Endometrial microvascular endothelial cells (primary cell): ENCODE measurements around the gene RARB. TPM values are rescaled to one million over a fixed set of nuclear protein-coding genes. Genes with fewer than 3 reads are reported as not detected.

Experiments used
- in situ Hi-C: cut with HindIII; loops from 2 replicates; pipeline ENCODE4 v1.10.0; 2017; ENCODE audit warnings: low sequenced_read_pairs, low pct_unique_long_range_greater_than_20kb; ENCODE audit errors: inconsistent ontology term
- total RNA-seq: library from RNA; depleted of rRNA; stranded (reverse); fragments of >200 nt; gene quantifications from one replicate; pipeline ENCODE4 v1.2.3, GENCODE V29; 2015; ENCODE audit errors: inconsistent ontology term

The RARB gene
- total RNA-seq, 1 donor from 2014 or later: 23.7 TPM

GRCh38 chr3:25438791-25439555 lies 10.9 kb downstream of the RARB start:
- in situ Hi-C loops: loop anchor here (10.0 to 25.0 kb wide), 2 partner anchors 46 to 148 kb away; no protein-coding TSS in a partner anchor

DNA sequence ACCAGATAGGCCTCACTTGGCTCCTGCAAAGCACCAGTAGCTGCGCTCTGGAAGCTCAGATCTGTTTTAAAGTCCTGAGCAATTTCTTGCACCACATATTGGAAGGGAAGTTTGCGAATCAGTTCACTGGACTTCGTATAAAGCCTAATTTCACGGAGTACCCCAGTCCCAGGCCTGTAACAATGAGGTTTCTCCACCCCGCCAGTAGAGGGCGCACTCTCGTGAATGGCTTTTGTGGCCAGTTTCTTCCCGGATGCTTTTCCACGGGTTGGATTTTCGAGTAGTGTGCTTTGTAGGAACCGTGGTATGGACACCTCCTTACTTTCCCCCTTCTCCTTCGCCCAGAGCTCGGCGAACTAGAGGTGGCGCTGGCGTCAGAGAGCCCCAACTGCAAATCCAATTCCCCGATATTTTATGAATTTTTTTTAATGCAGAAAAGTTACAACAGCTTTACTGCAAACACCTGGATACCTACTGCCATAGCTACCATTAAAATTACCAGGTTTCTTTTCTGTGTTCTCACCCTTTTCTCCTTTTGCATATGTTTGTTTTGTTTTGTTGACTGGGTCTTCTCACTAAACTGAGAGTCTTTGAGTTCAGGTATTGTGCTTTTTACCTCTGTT lies 13.3 kb downstream of the RARB start:
- in situ Hi-C loops: loop anchor here (25.0 kb wide), 1 partner anchor 146 kb away; no protein-coding TSS in a partner anchor

DNA sequence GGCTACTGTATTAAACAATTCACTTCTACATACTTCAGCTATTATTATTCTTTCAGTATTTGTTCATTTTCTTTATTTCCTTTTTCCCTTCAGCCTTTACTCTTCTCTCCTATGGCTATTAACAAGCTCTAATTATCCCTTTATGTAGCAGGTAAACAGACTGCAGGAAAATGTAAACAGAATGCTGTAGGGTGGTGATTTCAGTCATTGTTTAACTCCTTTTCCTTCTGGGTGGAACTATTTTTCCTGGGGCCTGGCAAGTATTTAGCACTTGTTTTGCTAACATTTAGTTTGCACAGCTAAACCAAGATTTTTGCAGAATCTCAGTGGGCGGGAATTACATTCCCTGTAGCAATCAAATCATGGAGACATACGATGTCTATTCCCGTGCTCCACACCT lies 14.4 kb downstream of the RARB start:
- in situ Hi-C loops: loop anchor here (25.0 kb wide), 1 partner anchor 145 kb away; no protein-coding TSS in a partner anchor

DNA sequence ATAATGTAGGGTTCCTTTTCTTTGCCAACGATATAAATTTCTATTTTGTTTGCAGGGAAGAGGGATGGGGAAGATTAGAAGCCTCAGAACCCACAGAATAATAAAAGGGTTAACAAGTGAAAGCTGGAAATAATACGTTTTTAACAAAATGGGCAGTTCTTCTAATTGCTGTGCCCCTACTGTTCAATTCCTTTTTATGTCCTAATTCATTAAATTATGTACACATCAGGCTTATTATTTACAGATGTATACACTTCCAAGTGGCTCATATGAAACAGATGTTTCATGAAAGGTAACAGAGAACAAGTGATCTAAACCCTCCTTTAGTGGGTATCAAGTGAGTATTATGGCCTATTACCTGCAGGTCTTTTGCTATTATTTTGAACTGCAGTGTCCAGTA lies 16.2 kb downstream of the RARB start:
- in situ Hi-C loops: loop anchor here (25.0 kb wide), 1 partner anchor 143 kb away; no protein-coding TSS in a partner anchor

- in situ Hi-C loops: loop anchor here (25.0 kb wide), 1 partner anchor 142 kb away; no protein-coding TSS in a partner anchor
These were observed 17.7 kb downstream of the RARB start for GRCh38 chr3:25445731-25446130.

GRCh38 chr3:25447285-25447684 lies 19.2 kb downstream of the RARB start:
- in situ Hi-C loops: loop anchor here (25.0 kb wide), 1 partner anchor 140 kb away; no protein-coding TSS in a partner anchor

DNA sequence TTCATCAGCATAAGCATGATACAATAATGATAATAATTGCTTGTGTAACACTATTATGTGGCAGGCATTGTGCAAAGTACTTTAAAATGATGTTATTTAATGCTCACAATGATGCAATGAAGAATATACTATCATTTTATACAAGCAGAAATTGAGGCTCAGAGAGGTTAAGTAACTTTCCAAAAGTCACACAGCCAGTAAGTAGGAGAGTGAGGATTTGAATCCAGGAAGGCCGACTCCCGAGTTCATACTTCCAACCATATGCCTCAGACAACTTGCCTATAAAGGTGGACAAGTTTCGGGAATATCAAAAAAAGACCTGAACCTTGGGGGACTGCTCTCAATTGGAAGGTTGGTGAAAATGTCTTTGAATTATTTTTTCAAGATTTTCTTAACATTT lies 19.9 kb downstream of the RARB start:
- in situ Hi-C loops: loop anchor here (25.0 kb wide), 1 partner anchor 139 kb away; no protein-coding TSS in a partner anchor

DNA sequence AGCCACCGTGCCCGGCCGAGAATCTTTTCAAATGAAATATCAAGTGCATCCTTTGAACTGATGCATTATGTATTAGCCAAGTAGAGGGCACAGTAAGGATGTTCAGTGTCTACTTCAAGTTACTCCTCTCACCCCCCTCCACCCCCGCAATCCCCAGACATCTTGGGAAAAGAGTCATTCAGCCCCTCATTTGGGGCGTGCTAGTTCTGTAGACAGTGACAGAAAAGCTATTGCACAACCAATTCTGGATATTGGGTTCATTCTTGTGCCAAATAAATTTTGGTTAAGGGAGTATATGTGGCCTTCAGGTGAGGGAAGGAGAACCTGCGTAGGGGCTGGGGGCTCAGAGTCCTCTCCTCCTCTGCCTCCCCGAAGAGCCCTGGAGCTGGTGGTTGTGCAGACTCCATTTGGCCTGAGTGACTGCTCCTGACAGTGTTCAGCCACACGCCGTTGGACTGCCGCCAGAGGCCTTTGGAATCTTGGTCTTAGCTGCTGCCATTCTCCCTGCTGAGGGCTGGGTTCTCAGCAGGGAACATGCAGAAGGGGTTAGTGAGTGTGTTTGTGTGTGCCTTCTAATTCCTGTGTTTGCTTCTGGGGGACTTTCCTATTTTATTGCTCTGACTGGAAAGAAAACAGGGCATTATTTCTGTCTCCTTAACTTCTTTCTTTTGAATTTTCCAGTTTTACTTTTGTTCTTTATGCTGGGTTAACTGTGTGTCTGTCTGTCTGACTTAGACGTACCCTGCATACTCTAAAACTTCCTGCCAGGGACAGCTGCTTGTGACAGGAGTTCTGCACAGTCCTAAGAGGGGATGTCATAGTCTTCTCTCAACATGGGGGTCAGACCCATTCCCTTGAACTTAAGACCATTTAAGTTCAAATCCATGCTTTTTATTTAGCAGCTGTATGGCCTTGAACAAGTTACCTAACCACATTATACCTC lies 21.0 kb downstream of the RARB start:
- in situ Hi-C loops: loop anchor here (25.0 kb wide), 1 partner anchor 138 kb away; no protein-coding TSS in a partner anchor

- in situ Hi-C loops: loop anchor here (25.0 kb wide), 1 partner anchor 137 kb away; no protein-coding TSS in a partner anchor
These were observed 21.8 kb downstream of the RARB start for GRCh38 chr3:25449857-25450256.

- in situ Hi-C loops: no loop called here
These were observed 24.1 kb downstream of the RARB start for GRCh38 chr3:25452192-25452591.

DNA sequence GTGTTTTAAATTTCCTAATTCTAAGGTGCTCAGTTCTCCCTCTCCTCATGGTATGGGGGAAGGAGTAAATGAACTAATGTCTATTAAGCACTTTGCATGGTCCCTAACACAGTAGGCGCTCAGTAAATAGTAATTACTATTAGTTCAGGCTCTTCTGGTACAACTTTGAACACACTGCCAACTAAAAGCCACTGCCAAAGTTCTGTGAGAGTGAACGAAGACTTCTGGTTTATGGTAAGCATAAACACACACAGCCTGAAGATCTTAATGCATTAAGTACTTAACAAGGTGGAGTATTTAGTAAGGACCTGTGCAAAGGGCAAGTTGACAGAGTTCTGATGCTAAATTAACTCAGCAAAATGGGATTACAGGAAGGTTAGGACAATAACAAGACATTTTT lies 24.7 kb downstream of the RARB start:
- in situ Hi-C loops: no loop called here

DNA sequence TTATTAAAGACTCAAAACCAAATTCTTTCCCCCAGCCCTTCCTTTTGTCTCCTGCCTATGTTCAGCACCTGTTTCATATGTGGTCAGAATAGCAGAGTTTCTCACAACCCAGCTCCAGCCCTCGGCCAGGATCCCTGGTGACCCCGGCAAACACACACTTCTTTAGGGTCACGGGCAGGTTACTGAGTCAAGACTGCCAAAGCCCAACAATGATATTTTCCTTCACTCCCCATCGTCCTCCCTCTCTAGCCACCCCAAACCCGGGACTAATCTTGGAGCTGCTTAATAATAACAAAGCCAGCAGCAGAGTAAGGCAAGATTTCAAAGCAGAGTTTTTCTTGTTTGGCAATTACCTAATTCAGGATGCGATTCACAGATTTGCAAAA lies 25.5 kb downstream of the RARB start:
- in situ Hi-C loops: no loop called here

DNA sequence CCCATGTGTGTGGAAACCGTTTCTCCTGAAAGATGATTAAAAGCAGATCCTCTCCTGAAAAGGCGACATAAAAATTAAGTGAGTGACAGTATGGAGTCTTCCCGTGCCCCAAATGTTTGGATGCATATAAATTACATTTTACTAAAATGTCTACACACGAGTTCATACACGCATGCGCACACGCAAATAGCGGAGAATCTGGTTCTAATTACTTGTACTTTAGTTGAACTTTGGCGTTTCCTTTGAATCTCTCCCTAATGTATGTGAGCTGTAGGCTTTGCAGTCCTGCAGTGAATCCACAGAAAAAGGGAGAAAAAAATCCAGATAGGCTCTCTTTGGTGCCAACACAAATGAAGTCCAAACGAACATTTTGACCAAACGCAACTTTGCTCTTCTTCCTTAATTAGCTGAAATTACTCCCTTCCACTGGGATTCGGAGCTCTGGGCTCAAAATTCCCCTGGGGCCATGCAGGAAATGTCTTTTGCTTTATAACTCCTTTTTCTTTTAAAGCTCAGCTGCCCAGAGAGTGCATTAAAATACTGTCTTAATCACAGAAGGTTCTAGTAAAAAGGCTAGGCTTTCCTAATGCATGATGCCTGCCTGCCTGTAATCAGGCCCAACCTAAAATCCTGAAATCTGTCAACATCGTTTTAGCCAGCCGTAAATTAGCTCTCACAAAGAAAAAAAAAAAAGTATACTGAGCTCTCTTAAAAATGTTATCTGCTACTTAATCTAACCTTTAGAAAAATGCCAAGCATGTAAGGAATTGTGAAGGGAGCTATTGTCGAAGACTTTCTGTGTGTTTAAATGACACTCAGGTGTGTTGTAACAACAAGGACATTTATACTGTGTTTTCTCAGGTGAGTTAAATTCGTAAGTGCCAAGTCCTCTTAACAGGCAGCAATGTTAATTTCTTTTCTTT lies 26.2 kb downstream of the RARB start:
- in situ Hi-C loops: no loop called here

DNA sequence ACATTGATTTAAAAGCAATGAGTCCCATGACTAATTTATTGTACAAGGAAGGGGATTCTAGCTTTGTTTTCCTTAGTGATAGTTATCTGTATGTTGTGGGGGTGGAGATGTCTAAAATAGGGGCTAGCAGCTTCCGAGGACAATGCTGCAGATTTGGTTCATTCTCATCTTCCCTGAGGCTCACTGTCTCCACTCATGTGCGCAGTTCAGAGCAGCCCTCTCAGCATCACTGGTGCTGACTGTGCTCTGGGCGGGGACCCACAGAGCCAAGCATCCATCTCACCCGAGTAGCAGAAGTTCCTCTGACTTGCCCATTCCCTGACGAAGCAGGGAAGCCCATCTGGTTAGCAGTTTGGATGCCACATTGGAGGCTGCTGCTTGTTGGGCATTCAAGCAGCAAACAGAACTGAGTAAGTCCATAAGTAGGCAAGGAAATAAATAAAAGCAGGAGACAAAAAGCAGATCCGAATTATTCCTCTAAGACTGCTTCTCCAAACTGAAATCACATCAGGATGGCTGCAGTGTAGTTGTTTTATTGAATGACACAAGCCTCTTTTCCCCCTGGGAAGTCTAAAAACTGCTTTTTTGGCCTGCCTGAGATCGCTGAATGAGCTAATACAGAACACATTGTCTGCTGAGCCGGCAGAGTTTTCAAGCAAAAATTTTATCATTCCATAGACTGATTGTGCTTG lies 27.5 kb downstream of the RARB start:
- in situ Hi-C loops: no loop called here

GRCh38 chr3:25456723-25457670 lies 28.9 kb downstream of the RARB start:
- in situ Hi-C loops: no loop called here

- in situ Hi-C loops: no loop called here
These were observed 29.8 kb downstream of the RARB start for GRCh38 chr3:25457671-25458419.
